RWPE2 (cell line): ENCODE measurements around the gene BOC.

Experiments used
- ATAC-seq: fragments of 200-7000 bp; cut with Tn5 transposase; 3 replicates; pipeline ENCODE4 v1.9.1; 2021; ENCODE audit warnings: low read depth
- DNase-seq: peaks from one replicate; pipeline ENCODE4 v3.0.0-alpha.2; 2020; ENCODE audit warnings: low spot score
- H3K27ac ChIP-seq: fragments of 450-650 bp; 2 replicates; pipeline ENCODE4 v1.5.1; 2017; ENCODE audit warnings: mild to moderate bottlenecking; ENCODE audit not compliant: poor library complexity, severe bottlenecking
- H3K27me3 ChIP-seq: fragments of 250-450 bp; sonication (Bioruptor Pico); 2 replicates; pipeline ENCODE4 v1.5.1; 2021; ENCODE audit warnings: mild to moderate bottlenecking, moderate library complexity; ENCODE audit not compliant: insufficient read depth, poor library complexity, severe bottlenecking
- H3K36me3 ChIP-seq: fragments of 250-450 bp; sonication (Bioruptor Pico); 2 replicates; pipeline ENCODE4 v1.5.1; 2020; ENCODE audit warnings: low read depth, mild to moderate bottlenecking, moderate library complexity
- H3K4me1 ChIP-seq: fragments of 250-450 bp; sonication (Bioruptor Pico); 2 replicates; pipeline ENCODE4 v1.5.1; 2021; ENCODE audit warnings: mild to moderate bottlenecking, moderate library complexity; ENCODE audit not compliant: insufficient read depth, poor library complexity, severe bottlenecking
- H3K4me3 ChIP-seq: fragments of 250-450 bp; sonication (Bioruptor Pico); 2 replicates; pipeline ENCODE4 v1.5.1; 2021; ENCODE audit warnings: mild to moderate bottlenecking, moderate library complexity; ENCODE audit not compliant: severe bottlenecking
- H3K9me3 ChIP-seq: fragments of 250-450 bp; sonication (Bioruptor Pico); 2 replicates; pipeline ENCODE4 v1.5.1; 2021; ENCODE audit warnings: mild to moderate bottlenecking, moderate library complexity; ENCODE audit not compliant: severe bottlenecking
- CTCF ChIP-seq: fragments of 450-650 bp; IDR thresholded peaks from one replicate; pipeline ENCODE4 v1.5.1; 2017; ENCODE audit warnings: mild to moderate bottlenecking, moderate library complexity; ENCODE audit not compliant: poor library complexity, severe bottlenecking

The BOC gene

GRCh38 chr3:113218011-113218680 is 6.8 kb downstream of the BOC start:
- TF ChIP-seq CTCF = no peak
- Histone ChIP-seq H3K4me1 (no peaks in the 10 kb centered on the region), H3K36me3 (no peaks in the 10 kb centered on the region), H3K27me3 (no peaks in the 10 kb centered on the region), H3K27ac (no peak overlapping the region), H3K4me3 (no peak overlapping the region), H3K9me3 (no peaks in the 10 kb centered on the region)
- ATAC-seq (no peak), DNase-seq (no peak)

- DNase-seq = no peak
- no peaks in the 10 kb centered on the region for H3K9me3 ChIP-seq
- no peak overlapping the region for H3K4me3 ChIP-seq
- H3K27me3 ChIP-seq = no peaks in the 10 kb centered on the region
- TF ChIP-seq CTCF = no peak
- ATAC-seq = no peak
- H3K4me1 ChIP-seq = no peaks in the 10 kb centered on the region
- H3K27ac ChIP-seq = no peak overlapping the region
- H3K36me3 ChIP-seq = no peaks in the 10 kb centered on the region
These were observed 7.3 kb downstream of the BOC start for GRCh38 chr3:113218681-113219045.

- Histone ChIP-seq H3K4me3 (no peak overlapping the region), H3K4me1 (no peaks in the 10 kb centered on the region), H3K9me3 (no peaks in the 10 kb centered on the region), H3K36me3 (no peaks in the 10 kb centered on the region), H3K27me3 (no peaks in the 10 kb centered on the region), H3K27ac (no peak overlapping the region)
- ATAC-seq (no peak), DNase-seq (no peak)
- TF ChIP-seq CTCF = no peak
These were observed 8.4 kb downstream of the BOC start for GRCh38 chr3:113219605-113220300.

GRCh38 chr3:113220721-113221120 is 9.4 kb downstream of the BOC start:
- H3K4me3 ChIP-seq = no peak overlapping the region
- H3K4me1 ChIP-seq = no peaks in the 10 kb centered on the region
- H3K27ac ChIP-seq = no peak overlapping the region
- H3K27me3 ChIP-seq = no peaks in the 10 kb centered on the region
- no peak for DNase-seq
- no peak for ATAC-seq
- TF ChIP-seq CTCF = no peak
- H3K9me3 ChIP-seq = no peaks in the 10 kb centered on the region
- H3K36me3 ChIP-seq = no peaks in the 10 kb centered on the region

GRCh38 chr3:113221721-113222257 is 10.4 kb downstream of the BOC start:
- ATAC-seq = no peak
- TF ChIP-seq CTCF = no peak
- H3K27me3 ChIP-seq = no peaks in the 10 kb centered on the region
- H3K9me3 ChIP-seq = no peaks in the 10 kb centered on the region
- H3K36me3 ChIP-seq = no peaks in the 10 kb centered on the region
- H3K4me3 ChIP-seq = no peak overlapping the region
- DNase-seq = no peak
- no peaks in the 10 kb centered on the region for H3K4me1 ChIP-seq
- H3K27ac ChIP-seq = no peak overlapping the region
